NB4 (cell line): ENCODE results near the gene PAQR8.

Source experiments
- CTCF ChIP-seq: IDR thresholded peaks from one replicate; pipeline ENCODE4 v1.5.1; 2012; ENCODE audit warnings: low read depth, low read length
- POLR2A ChIP-seq: IDR thresholded peaks from 2 replicates; pipeline ENCODE4 v1.6.1; 2011; ENCODE audit warnings: mild to moderate bottlenecking; ENCODE audit not compliant: insufficient read length; ENCODE audit errors: extremely low read depth

DNA sequence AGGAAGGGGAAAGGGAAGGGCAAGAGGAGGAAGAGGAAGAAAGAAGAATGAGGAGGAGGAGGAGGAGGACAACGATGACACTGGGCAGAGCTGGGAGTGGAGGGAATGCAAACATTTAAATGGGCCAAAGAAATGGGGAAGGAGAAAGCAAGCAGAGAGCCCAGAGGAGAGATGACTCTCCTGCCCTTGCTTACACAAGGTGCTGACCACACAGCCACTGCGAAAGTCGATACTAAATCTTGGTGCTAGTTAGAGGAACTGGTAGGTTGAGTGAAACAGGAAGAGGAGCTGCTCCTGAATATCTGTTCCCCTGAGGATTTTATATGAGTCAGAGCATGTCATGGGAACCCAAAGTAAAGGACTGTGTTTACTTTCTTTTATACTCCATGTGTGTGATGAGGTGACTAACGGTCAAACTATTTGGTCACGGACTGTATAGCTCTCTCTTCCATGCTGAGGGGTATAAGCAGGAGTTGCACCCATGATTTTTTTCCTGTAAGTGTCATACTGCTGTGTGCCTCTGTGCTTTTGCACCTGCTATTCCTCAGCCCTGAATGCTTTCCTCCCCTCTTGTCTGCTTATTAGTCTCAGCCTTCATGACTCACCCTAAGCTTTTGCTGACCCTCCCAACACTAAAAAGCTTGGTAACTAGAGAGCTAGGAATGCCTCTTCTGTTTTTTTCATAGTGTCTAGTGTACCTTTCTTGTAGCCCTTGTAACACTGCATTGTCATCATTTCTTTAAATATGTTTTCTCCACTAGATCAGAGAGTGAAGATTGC, 9.5 kb upstream of the PAQR8 start:
- TF ChIP-seq CTCF (no peak), POLR2A (no peak)
